Neural progenitor cell (in vitro differentiated cells): ENCODE data around the gene CETP. TPM values are rescaled to one million over a fixed set of nuclear protein-coding genes. Genes with fewer than 3 reads are reported as not detected.

Experiments used
- DNase-seq: peaks from one replicate; pipeline ENCODE4 v3.0.0-alpha.2; 2016; ENCODE audit warnings: low spot score
- H2AFZ ChIP-seq: fragments of 200-600 bp; sonication (generic); replicated peaks from 2 replicates; pipeline ENCODE4 v1.6.1; 2016; ENCODE audit warnings: antibody characterized with exemption
- H3F3A ChIP-seq: fragments of 200-600 bp; sonication (generic); 2 replicates; pipeline ENCODE4 v1.6.1; 2016; ENCODE audit warnings: antibody characterized with exemption, low read depth
- H3K27ac ChIP-seq: fragments of 200-600 bp; sonication (generic); 2 replicates; pipeline ENCODE4 v1.5.1; 2016; ENCODE audit warnings: mild to moderate bottlenecking
- H3K27me3 ChIP-seq: fragments of 200-600 bp; sonication (generic); 2 replicates; pipeline ENCODE4 v1.6.1; 2016; ENCODE audit warnings: mild to moderate bottlenecking, moderate library complexity
- H3K36me3 ChIP-seq: fragments of 200-600 bp; sonication (generic); 2 replicates; pipeline ENCODE4 v1.5.1; 2016
- H3K4me1 ChIP-seq: fragments of 200-600 bp; sonication (generic); 2 replicates; pipeline ENCODE4 v1.6.1; 2016; ENCODE audit warnings: mixed run types
- H3K4me2 ChIP-seq: fragments of 200-600 bp; sonication (generic); 2 replicates; pipeline ENCODE4 v1.6.1; 2016
- H3K4me3 ChIP-seq: fragments of 200-600 bp; sonication (generic); 2 replicates; pipeline ENCODE4 v1.5.1; 2016
- H3K79me2 ChIP-seq: fragments of 200-600 bp; sonication (generic); 2 replicates; pipeline ENCODE4 v1.6.1; 2016; ENCODE audit warnings: low read depth
- H3K9ac ChIP-seq: fragments of 200-600 bp; sonication (generic); 2 replicates; pipeline ENCODE4 v1.6.1; 2016
- H3K9me3 ChIP-seq: fragments of 200-600 bp; sonication (generic); 2 replicates; pipeline ENCODE4 v1.5.1; 2016; ENCODE audit warnings: low read depth
- H4K20me1 ChIP-seq: fragments of 200-600 bp; sonication (generic); 2 replicates; pipeline ENCODE4 v1.6.1; 2016; ENCODE audit warnings: low read depth
- H3K27ac Mint-ChIP-seq: 3 replicates; pipeline ENCODE4 v1.8.0; 2021; ENCODE audit warnings: mixed read lengths
- H3K27me3 Mint-ChIP-seq: 2 replicates; pipeline ENCODE4 v1.8.0; 2022; ENCODE audit warnings: low read depth, mild to moderate bottlenecking, inconsistent platforms, moderate library complexity, mixed read lengths; ENCODE audit not compliant: insufficient read depth
- H3K36me3 Mint-ChIP-seq: 3 replicates; pipeline ENCODE4 v1.8.0; 2021; ENCODE audit warnings: mixed read lengths
- H3K4me1 Mint-ChIP-seq: 3 replicates; pipeline ENCODE4 v1.8.0; 2021; ENCODE audit warnings: mixed read lengths
- H3K4me3 Mint-ChIP-seq: 3 replicates; pipeline ENCODE4 v1.8.0; 2021; ENCODE audit warnings: mild to moderate bottlenecking, moderate library complexity, mixed read lengths
- H3K9me3 Mint-ChIP-seq: 3 replicates; pipeline ENCODE4 v1.8.0; 2020; ENCODE audit warnings: mixed read lengths
- CTCF ChIP-seq: fragments of 200-600 bp; sonication (generic); IDR thresholded peaks from 2 replicates; pipeline ENCODE4 v1.5.1; 2017; ENCODE audit warnings: antibody characterized with exemption, mild to moderate bottlenecking
- EZH2 ChIP-seq: fragments of 200-600 bp; sonication (generic); IDR thresholded peaks from 2 replicates; pipeline ENCODE4 v1.6.1; 2017; ENCODE audit warnings: antibody characterized with exemption, mild to moderate bottlenecking, moderate library complexity
- EZH2phosphoT487 ChIP-seq: fragments of 200-600 bp; sonication (generic); IDR thresholded peaks from 2 replicates; pipeline ENCODE4 v1.6.1; 2017; ENCODE audit warnings: antibody characterized with exemption
- total RNA-seq: library from RNA; depleted of rRNA; stranded (reverse); fragments of >200 nt; gene quantifications from 2 replicates; pipeline ENCODE4 v1.2.3, GENCODE V29; 2015; ENCODE audit warnings: low replicate concordance

The CETP gene
- total RNA-seq, 1 donor from 2014 or later: 0.28 TPM

GRCh38 chr16:57020651-57021050, 58.9 kb downstream of the CETP start:
- no peak overlapping the region for H2AFZ ChIP-seq
- H3K27me3 ChIP-seq: no peaks in the 10 kb centered on the region
- no peak overlapping the region for H3K4me2 ChIP-seq
- no peaks in the 10 kb centered on the region for H3K4me1 Mint-ChIP-seq
- DNase-seq: no peak
- H3K4me1 ChIP-seq: no peaks in the 10 kb centered on the region
- H3K36me3 ChIP-seq: no peaks in the 10 kb centered on the region
- no peaks in the 10 kb centered on the region for H3K9me3 Mint-ChIP-seq
- peaks cover 15% of the 10 kb centered on the region for H3K27me3 Mint-ChIP-seq
- no peak overlapping the region for H3K4me3 ChIP-seq
- H3K36me3 Mint-ChIP-seq: no peaks in the 10 kb centered on the region
- H3K4me3 Mint-ChIP-seq: no peak overlapping the region
- H3K27ac Mint-ChIP-seq: no peak overlapping the region
- no peaks in the 10 kb centered on the region for H3K9me3 ChIP-seq
- TF ChIP-seq EZH2: no peak
- TF ChIP-seq EZH2phosphoT487: no peak
- TF ChIP-seq CTCF: no peak
- no peaks in the 10 kb centered on the region for H3K79me2 ChIP-seq
- H3K27ac ChIP-seq: no peak overlapping the region
- no peaks in the 10 kb centered on the region for H3F3A ChIP-seq
- H3K9ac ChIP-seq: no peak overlapping the region
- no peaks in the 10 kb centered on the region for H4K20me1 ChIP-seq

- H3K4me1 ChIP-seq: no peaks in the 10 kb centered on the region
- H3F3A ChIP-seq: no peaks in the 10 kb centered on the region
- H3K27ac ChIP-seq: no peak overlapping the region
- DNase-seq: no peak
- Mint-ChIP-seq H3K36me3 (no peaks in the 10 kb centered on the region), H3K27ac (no peak overlapping the region), H3K4me3 (no peak overlapping the region), H3K27me3 (peaks cover 17% of the 10 kb centered on the region), H3K9me3 (no peaks in the 10 kb centered on the region), H3K4me1 (no peaks in the 10 kb centered on the region)
- no peaks in the 10 kb centered on the region for H3K9me3 ChIP-seq
- no peaks in the 10 kb centered on the region for H3K79me2 ChIP-seq
- no peaks in the 10 kb centered on the region for H3K36me3 ChIP-seq
- no peaks in the 10 kb centered on the region for H3K27me3 ChIP-seq
- no peak overlapping the region for H3K9ac ChIP-seq
- no peak overlapping the region for H2AFZ ChIP-seq
- TF ChIP-seq CTCF (no peak), EZH2phosphoT487 (no peak), EZH2 (no peak)
- no peak overlapping the region for H3K4me2 ChIP-seq
- no peaks in the 10 kb centered on the region for H4K20me1 ChIP-seq
- no peak overlapping the region for H3K4me3 ChIP-seq
Measured at GRCh38 chr16:57021757-57022156, 60.0 kb downstream of the CETP start.

- Mint-ChIP-seq H3K27ac (no peak overlapping the region), H3K27me3 (peaks cover 18% of the 10 kb centered on the region), H3K9me3 (no peaks in the 10 kb centered on the region), H3K4me3 (no peak overlapping the region), H3K36me3 (no peaks in the 10 kb centered on the region), H3K4me1 (no peaks in the 10 kb centered on the region)
- Histone ChIP-seq H3K79me2 (no peaks in the 10 kb centered on the region), H2AFZ (no peak overlapping the region), H3K27me3 (no peaks in the 10 kb centered on the region), H3K4me1 (no peaks in the 10 kb centered on the region), H3K27ac (no peak overlapping the region), H3K9me3 (no peaks in the 10 kb centered on the region), H3K36me3 (no peaks in the 10 kb centered on the region), H3K9ac (no peak overlapping the region), H3K4me2 (no peak overlapping the region), H3F3A (no peaks in the 10 kb centered on the region), H4K20me1 (no peaks in the 10 kb centered on the region), H3K4me3 (no peak overlapping the region)
- DNase-seq: no peak
- TF ChIP-seq CTCF: no peak
- TF ChIP-seq EZH2phosphoT487: no peak
- no peak for TF ChIP-seq EZH2
Measured at GRCh38 chr16:57022445-57022844, 60.7 kb downstream of the CETP start.
